PC-3 (cell line): ENCODE data around the gene KAZN.

Experiments
- EZH2 ChIP-seq: fragments of 300-600 bp; sonication (generic); IDR thresholded peaks from one replicate; pipeline ENCODE4 v1.6.1; 2017; ENCODE audit warnings: antibody characterized with exemption, mild to moderate bottlenecking, low read length; ENCODE audit not compliant: unreplicated experiment
- EZH2phosphoT487 ChIP-seq: fragments of 300-600 bp; sonication (generic); IDR thresholded peaks from 2 replicates; pipeline ENCODE4 v1.6.1; 2018; ENCODE audit warnings: mild to moderate bottlenecking, antibody characterized with exemption, low read length, borderline replicate concordance
- TF ChIP-seq, protein P1 (sequence below): fragments of 300-600 bp; sonication (generic); conservative IDR thresholded peaks from 2 replicates; pipeline ENCODE4 v1.5.1; 2017; ENCODE audit warnings: antibody characterized with exemption, low read depth, mild to moderate bottlenecking, low read length

DNA sequence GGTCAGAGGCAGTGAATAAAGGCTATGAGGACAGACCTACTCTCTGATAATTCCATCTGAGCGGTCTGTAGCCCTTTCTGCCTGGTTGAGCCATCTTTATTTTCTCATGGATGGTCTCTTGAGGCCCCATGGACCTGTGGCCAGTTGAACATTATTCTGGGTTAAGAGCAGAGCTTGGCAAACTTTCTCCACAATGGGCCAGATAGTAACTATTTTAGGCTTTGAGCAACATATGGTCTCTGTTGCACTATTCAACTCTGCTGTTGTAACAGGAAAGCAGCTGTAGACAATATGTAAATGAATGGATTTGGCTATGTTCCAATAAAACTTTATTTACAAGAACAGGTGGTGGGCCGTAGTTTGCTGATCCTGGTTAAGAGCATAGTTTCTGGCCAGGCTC lies 62.7 kb downstream of the KAZN start:
- TF ChIP-seq, protein P1, sequence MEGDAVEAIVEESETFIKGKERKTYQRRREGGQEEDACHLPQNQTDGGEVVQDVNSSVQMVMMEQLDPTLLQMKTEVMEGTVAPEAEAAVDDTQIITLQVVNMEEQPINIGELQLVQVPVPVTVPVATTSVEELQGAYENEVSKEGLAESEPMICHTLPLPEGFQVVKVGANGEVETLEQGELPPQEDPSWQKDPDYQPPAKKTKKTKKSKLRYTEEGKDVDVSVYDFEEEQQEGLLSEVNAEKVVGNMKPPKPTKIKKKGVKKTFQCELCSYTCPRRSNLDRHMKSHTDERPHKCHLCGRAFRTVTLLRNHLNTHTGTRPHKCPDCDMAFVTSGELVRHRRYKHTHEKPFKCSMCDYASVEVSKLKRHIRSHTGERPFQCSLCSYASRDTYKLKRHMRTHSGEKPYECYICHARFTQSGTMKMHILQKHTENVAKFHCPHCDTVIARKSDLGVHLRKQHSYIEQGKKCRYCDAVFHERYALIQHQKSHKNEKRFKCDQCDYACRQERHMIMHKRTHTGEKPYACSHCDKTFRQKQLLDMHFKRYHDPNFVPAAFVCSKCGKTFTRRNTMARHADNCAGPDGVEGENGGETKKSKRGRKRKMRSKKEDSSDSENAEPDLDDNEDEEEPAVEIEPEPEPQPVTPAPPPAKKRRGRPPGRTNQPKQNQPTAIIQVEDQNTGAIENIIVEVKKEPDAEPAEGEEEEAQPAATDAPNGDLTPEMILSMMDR: no peak
- TF ChIP-seq EZH2 (no peak), EZH2phosphoT487 (no peak)
